Left forelimb (tissue), 1 donor: ENCODE data around the gene ZC2HC1B.
A peak's percentile ranks its signal among the peaks of the same experiment; 100 is the strongest.
"Not testable (repeated sequence)": the region's sequence is repeated elsewhere in the genome, so short reads cannot be mapped to it uniquely, and the experiment has no call there.

Experiments
- DNase-seq: peaks from one replicate; pipeline ENCODE4 v3.0.0-alpha.2; 2018; ENCODE audit warnings: low spot score

ZC2HC1B gene, protein sequence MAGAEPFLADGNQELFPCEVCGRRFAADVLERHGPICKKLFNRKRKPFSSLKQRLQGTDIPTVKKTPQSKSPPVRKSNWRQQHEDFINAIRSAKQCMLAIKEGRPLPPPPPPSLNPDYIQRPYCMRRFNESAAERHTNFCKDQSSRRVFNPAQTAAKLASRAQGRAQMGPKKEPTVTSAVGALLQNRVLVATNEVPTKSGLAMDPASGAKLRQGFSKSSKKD

DNA sequence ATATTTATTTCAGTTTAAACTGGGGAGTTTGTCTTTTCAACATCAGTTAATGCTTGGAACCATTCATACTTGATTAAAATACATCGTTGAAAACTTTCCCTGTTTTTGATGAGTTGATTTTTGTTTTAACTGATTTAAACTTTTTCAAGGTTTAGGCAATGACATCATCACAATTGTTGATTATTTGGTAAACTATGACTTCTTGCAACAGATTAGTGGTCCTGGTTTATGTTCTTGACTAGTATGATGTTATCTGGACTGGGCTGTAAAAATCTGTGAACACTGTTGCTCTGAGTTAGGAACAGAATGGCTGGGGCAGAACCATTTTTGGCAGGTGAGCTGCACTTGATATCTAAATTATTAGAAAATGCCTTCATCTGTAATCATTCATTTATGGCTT, at the start of gene ZC2HC1B:
Gene ZC2HC1B, plus strand, starts transcription at position 241 of the 400 bp plus-strand sequence. Its CDS starts 66 bp downstream, at position 307.
- DNase-seq: no peak

- no peak for DNase-seq
Observed at GRCh38 chr6:143817621-143818020, 46.7 kb upstream of the ZC2HC1B start.

DNA sequence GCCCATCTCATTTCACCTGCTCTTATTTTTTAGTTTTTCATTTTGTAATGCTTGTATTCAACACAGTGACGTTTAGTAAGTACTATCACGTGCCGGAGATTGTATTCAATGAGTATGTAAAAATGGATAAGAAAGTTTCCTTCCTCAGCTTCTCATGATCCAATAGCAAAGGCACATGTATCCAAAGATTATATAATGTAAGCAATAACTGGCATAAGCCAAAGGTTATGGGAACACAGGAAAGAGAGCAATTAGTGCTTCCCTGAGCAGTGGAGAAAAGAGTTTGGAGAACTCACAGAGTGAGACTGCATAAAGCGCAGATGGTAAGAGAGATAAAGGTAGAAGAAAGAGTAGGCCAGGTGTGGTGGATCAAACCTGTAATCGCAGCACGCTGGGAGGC, 42.9 kb upstream of the ZC2HC1B start:
- no peak for DNase-seq

- DNase-seq: no peak
Observed at GRCh38 chr6:143822584-143823024, 41.7 kb upstream of the ZC2HC1B start.

DNA sequence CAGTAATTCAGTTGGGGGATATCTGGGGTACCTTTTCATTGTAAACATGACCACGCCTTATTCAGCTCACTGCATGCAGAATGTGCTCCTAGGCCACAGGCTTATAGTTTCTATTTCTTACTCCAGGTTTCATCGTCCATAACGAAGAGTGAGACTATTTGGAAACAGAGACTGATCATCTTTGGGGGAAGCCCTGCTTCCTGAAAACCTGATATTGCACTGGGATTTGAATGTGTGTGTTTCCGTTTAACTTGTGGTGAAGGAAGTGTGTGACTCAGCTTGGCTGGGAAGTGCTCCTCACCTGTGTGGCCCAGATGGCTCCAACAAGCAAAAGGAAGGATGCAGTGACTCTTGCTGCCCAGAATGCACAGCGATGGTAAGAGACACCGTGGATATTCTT, 40.7 kb upstream of the ZC2HC1B start:
- DNase-seq: no peak

- DNase-seq: no peak
Observed at GRCh38 chr6:143828572-143828971, 35.7 kb upstream of the ZC2HC1B start.

- DNase-seq: no peak
Observed at GRCh38 chr6:143836150-143836549, 28.1 kb upstream of the ZC2HC1B start.

DNA sequence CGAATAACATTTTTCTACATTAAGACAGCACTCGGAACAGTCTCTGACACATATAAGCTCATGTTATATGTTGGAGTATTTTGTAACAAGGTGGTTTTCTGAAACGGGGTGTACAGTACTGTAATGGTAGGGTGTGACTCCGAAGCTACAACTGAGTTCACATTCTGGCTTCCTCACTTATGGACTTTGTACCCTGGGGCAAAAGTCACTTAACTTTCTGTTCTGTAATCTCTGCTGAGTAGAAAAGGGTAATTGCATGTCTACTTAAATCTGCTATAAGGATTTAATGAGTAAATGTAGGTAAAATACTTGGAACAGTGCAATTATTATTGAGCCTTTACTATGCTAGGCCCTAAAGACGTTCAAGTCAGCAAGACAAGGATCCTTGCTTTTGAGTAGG, 25.9 kb upstream of the ZC2HC1B start:
- no peak for DNase-seq

DNA sequence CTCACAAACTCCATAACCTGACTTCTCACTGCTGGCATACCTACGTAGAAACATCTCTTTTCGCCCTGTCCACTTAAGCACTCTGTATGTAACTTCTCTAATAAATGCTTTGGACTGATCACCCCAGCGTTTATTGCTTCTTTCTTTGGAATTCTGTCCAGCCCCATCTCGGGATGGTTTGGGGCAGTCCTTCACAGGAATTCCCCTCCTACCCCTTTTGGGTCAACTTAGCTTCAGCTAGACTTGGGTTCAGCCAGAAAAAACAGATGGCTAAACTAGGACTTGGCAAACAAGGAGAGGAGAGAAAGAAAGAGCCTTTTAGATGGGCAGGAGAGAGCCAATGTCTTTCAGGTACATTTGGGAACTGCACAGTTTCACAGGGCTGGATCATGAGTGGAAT, 25.1 kb upstream of the ZC2HC1B start:
- no peak for DNase-seq

DNA sequence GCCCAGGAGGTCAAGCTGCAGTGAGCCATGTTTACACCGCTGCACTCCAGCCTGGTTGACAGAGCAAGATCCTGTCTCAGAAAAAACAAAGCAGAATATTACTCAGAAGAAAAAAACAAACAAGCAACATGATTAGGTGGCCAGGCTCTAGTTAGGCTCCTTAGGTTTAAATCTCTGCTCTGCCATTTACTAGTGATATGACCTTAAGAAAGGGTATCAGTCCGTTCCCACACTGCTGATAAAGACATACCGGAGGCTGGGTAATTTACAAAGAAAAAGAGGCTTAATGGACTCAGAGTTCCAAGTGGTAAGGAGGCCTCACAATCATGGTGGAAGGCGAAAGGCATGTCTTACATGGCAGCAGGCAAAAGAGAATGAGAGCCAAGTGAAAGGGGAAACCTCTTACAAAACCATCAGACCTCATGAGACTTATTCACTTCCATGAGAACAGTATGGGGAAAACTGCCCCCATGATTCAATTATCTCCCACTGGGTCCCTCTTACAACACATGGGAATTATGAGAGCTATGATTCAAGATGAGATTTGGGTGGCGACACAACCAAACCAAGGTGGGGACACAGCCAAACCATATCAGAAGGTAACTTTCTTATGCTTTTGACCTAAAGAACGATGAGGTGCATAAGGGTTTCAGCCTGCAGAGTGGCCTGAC, 23.5 kb upstream of the ZC2HC1B start:
- DNase-seq: no peak

DNA sequence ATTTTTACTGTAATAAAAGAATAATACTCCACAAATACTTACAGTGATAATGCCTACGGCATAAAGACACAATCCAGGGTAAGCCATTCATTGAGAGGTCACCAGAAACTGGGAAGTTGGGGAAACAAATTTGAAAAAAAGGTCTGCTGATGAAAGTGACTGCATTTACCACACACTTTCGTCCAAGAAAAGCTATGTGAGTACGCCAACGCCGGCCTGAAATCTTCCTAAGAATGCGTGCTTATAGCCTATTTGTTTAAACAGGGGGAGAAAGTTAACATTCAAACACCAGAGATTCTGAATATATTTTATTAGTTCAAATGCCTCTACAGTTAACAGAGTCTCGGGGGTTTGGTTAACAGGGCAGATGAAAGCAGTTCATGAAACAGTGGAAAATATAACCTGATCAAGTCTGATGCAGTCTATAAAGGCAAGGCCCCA, 21.8 kb upstream of the ZC2HC1B start:
- no peak for DNase-seq

- DNase-seq: peak; percentile 98
Observed at GRCh38 chr6:143842902-143843676, 21.2 kb upstream of the ZC2HC1B start, which contains the start of gene LTV1. Gene LTV1, plus strand, starts transcription at chr6:143843338. Its CDS starts 140 bp downstream, at chr6:143843478.

DNA sequence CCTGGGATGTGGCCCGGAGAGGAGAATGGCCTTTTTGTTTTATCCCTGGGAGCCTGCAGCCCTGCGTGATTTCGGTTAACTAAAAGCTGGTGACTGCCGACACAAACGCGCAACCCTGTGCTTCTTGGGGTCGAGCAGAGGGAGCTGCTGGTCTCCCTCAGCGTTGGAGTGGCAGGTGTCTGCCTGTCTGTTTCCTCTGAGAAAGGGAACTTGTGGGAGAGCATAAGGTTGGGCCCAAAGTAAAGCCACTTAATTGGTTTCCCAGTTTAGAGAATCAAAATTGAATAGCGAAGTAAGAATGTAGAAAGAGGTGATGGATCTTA, 20.6 kb upstream of the ZC2HC1B start:
- no peak for DNase-seq

DNA sequence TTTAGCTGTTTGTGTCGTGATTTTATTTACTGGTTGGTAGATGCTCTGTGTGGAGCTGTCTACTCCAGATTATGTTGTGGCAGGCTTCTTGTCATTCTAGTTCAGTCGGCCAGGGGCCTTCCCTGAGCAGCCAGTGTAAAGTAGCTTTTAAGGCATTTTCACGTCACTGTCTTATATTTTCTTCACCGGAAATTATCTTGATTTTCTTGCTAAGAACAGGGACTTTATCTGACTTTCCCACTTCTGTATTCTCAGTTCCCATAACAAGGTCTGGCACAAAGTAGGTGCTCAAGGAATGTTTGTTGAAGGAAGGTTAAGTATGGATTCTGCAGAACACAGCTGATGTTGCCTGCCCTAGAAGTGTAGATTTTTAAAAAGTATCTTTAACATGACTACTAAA, 20.3 kb upstream of the ZC2HC1B start:
- no peak for DNase-seq

- DNase-seq: no peak
Observed at GRCh38 chr6:143845033-143845432, 19.2 kb upstream of the ZC2HC1B start.

- DNase-seq: not testable (repeated sequence)
Observed at GRCh38 chr6:143851706-143852105, 12.6 kb upstream of the ZC2HC1B start.

DNA sequence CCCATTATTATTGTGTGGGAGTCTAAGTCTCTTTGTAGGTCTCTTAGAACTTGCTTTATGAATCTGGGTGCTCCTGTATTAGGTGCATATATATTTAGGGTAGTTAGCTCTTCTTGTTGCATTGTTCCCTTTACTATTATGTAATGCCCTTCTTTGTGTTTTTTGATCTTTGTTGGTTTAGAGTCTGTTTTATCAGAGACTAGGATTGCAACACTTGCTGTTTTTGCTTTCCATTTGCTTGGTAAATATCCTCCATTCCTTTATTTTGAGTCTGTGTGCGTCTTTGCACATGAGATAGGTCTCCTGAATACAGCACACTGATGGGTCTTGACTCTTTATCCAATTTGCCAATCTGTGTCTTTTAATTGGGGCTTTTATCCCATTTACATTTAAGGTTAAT, 9.2 kb upstream of the ZC2HC1B start:
- DNase-seq: not testable (repeated sequence)

DNA sequence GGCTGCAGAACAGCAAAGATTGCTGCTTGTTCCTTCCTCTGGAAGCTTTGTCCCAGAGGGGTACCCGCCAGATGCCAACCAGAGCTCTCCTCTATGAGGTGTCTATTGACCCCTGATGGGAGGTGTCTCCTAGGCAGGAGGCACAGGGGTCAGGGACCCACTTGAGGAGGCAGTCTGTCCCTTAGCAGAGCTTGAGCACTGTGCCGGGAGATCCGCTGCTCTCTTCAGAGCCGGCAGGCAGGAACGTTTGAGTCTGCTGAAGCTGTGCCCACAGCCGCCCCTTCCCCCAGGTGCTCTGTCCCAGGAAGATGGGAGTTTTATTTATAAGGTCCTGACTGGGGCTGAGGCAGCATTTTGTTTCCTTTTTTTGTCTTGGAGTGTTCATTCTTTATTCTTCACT, 7.5 kb upstream of the ZC2HC1B start:
- not testable (repeated sequence) for DNase-seq

GRCh38 chr6:143857651-143858050, 6.6 kb upstream of the ZC2HC1B start:
- DNase-seq: no peak

- no peak for DNase-seq
Observed at GRCh38 chr6:143859891-143860660, 4.2 kb upstream of the ZC2HC1B start.

DNA sequence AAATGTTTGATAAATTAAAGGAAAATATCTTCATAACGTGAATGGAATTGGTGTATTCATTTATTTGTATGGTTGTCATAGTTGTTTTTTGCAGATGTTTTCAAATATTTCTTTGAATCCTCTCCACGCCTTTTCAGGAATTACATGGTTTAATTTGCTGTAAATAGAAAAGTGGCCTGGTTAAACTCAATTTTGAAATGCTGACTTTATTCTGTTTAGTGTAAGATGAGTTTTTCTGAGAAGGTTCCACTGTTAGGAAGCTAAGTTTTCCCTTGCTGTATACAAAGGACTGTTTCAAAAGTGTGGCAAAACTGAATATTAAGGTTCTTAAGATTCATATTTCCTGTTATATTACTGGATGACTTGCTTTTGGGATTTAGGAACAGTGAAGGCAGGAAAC, 503 bp upstream of the ZC2HC1B start:
- no peak for DNase-seq

- DNase-seq: no peak
Observed at GRCh38 chr6:143867236-143867635, 3.0 kb downstream of the ZC2HC1B start.
